GM19328 (cell line): ENCODE measurements around the gene PID1.

Experiments used
- ATAC-seq: cut with Tn5 transposase; IDR thresholded peaks from one replicate; pipeline ENCODE4 v1.9.1; 2021; ENCODE audit warnings: mild to moderate bottlenecking, moderate library complexity; ENCODE audit not compliant: unreplicated experiment

PID1 gene

DNA sequence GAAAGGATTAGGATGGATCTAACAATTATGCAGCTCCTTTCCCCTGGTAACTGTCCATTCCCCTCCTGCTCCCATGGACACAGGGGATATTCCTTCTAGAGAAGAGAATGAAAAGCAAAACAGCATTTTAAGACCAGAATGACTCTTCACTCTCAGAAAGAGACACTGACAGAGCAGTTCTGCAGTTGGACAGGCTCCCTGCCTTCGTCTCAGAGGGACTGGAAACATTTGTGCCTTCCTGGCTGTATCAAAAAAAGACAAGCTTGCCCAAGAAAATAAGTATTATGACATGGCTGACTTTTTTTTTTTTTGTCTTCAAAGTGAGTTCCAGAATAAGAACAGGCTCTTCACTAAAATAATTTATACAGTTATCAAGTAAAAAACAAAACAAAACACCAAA is 9.5 kb downstream of the PID1 start:
- no peak for ATAC-seq

DNA sequence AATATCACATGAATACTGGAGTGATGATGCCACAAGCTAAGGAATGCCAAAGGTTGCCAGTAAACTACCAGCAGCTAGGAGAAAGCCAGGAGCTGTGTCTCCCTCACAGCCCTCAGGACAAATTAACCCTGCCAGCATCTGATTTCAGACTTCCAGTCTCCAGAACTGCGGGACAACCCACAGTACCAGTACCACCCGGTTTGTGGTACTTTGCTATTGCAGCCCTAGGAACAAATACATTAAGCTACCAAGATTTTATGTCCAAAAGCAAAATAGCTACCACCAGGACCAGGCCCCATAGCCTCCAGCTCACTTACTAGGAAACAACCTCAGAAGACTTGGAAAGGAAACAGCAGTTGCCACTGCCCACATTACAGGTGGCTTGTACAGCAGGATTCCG is 10.0 kb downstream of the PID1 start:
- ATAC-seq, result no peak

DNA sequence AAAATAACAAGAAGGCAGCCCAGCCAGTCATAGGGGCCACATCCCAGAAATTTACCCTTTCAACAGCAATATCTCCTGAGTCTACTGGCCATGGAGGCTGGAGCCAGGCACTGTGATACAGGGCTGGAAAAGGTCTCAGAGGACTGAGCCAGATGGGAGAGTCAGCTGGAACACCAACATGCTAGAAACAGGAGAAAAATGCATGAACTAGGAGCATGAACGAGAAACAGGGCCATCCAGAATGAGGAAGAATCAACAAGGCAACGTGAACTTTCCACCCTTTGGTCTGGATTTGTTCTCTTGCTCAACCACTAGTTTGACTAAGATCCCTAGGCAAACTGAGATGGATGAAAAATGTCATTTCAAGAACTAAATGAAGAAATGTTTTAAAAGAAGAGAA is 13.1 kb downstream of the PID1 start:
- no peak for ATAC-seq

DNA sequence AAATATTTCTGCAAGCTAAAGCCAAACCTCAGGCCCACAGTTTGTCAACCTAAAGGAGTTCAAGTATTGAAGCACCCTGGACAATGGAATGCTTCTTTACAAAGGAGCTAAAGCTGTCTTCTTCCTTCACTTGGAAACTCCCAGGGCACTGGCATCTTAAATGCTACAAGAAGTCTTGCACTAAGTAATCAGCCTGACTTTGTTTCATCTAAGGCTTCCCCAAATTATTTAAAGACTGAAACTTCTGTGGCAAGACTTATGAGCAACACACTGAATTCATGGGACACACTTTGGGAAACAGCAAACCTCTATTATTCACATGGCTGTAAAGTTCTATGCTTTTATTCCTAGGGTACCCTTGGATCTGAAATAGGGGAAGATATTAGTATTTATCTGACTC is 14.7 kb downstream of the PID1 start:
- no peak for ATAC-seq

DNA sequence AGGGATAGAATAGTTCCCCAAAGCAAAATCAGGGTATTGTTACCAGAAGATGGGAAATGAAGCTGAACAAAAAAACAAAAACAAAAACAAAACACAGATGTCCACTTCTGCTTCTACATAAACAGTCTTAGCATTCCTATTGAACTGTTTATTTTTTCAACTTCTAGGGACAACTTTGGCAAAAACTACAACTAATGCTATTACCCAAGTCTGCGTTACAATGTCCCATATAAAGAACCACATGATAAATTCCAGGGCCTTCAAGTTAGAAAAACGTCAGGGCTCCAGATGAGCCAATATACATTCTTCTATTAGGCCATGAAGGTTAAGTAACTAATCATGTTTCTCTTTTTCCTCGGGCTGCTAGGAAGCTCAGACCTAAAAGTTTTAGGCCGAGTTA is 16.9 kb downstream of the PID1 start:
- no peak for ATAC-seq

DNA sequence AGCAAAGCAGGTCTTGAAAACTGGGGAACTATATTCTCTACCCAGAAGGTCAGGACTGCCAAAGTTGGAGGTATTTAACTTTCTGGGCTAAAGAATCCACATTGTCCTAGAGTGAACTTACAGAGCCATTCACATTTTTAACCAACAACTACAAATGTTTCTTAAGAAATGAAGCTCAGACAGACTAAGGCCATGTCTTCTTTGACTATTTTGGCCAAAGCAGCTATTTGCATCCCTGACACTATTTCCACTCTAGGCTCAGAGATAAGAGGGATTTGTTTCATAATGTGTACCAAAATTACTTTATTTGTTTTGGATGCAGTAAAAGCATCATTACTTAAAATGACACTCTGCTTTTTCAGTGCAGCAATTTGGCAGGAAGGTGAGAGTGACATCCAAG is 18.1 kb downstream of the PID1 start:
- ATAC-seq, result no peak

DNA sequence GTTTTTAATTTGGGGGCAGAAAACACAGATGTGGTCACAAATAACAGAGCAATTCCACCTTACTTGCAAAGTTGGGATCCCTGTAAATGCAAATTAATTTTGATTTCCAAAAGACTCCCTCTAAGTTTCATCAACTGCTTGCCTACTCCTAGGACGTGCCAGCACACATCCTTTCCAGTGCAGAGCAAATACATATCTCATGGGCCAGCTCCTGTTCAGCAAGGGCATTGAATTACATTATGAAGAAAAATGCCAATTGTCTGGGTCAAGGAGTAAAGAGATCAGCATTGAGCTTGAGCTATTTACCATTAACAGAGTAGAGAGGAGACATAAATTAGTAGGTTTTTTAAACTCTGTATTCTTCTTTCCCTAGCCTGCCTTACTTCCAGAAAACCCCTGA is 18.8 kb downstream of the PID1 start:
- no peak for ATAC-seq

DNA sequence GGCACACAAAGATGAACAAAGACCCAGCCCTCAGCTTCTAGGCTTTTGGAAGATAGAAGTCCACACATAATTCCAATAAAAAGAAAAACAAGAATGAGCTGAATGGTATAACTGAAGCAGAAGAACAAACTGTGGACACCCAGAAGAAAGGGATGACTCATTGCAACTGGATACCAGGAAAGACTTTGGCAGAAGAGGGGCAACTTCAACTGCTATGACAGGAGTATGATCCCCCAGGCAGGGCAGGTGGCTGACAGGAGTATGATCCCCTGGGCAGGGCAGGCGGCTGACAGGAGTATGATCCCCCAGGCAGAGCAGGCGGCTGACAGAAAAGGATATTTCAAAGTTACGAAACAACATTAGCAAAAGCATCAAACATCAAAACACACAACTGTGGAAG is 21.6 kb downstream of the PID1 start:
- no peak for ATAC-seq

DNA sequence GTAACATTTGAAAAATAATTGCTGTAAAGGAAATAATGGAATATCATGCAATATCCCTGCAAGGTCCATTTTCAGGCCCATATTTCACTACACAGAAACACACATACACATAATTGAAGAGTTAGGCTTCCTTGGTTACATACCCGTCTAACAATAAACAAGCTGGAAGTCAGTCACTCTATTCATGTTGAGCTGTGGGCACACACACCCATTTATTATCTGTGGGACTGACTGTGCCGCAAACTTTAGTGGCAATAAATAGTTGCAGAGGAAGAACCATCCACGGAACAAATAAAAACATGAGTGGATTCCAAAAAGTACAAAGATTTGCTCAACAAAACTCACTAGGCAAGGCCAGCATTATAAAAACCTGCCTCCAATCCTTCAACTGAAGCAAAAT is 24.8 kb downstream of the PID1 start:
- no peak for ATAC-seq

DNA sequence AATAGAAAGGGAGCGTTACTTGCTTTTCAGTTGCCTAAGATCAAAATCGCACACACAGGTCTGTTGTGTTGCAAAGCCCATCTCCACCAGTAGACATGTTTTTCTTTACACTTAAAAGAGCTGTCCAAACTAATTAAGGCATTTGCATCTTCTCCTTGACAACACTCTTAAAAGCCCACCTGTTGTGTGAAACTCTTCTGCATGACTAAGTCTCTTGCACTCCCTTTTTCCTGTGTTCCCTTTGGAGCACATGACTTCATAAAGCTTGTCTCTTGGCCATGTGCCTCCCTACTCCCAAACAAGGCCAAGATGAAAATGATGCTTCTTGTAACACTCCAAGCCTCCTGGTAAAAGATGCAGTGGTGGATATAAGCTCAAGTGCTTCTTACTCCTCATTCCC is 26.1 kb downstream of the PID1 start:
- ATAC-seq, result no peak

DNA sequence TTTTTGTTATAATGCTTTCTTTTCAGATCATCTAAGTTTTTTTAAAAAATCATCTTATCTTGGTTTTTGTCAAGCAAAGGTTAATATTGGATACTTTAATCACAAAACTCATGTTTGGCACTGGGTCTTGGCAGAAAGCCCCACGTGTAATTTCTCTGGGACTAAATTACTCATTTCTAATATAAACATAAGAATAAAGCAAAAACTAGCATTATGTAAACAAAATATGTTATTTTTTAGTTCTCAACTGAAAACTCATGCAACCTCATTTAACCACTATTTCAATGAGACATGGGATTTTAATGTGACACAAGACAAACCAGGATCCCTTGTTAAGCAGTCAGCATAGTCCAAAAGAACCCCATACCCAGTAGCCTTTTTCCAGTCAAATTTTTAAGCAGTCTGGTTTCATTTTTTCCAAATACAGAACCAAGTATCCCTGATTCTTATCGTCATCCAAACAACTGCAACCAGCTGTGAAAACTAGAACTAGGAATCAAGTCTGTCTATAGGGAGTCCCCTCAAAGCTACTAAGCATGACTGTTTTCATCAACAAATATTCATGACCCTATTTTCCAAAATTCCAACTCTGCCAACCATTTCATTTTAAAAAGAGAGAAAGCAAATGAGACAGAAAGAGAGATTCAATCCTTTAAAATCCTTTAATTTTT is 27.1 kb downstream of the PID1 start:
- ATAC-seq, result no peak

DNA sequence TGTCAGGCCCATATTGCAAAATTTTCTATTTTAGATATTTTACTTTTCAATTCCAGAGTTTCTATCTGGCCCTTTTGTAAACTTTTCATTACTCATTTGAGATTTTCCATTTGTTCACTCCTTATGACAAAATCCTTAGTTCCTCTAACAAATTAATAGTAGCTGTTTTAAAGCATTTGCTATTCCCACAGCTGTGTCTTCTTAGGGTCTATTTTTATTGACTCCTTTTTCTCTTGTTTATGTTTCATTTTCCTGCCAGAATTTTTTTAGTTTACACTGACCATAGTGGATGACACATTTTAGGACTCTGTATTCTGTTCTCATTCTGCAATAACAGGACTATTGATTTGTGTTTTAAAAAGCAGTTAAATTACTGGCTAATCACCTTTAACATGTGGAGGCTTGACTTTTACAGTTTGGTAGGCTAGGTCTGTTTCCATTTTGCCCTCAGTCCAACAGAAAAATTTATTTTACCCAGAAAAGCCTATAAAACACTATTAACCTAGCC is 30.0 kb downstream of the PID1 start:
- no peak for ATAC-seq

DNA sequence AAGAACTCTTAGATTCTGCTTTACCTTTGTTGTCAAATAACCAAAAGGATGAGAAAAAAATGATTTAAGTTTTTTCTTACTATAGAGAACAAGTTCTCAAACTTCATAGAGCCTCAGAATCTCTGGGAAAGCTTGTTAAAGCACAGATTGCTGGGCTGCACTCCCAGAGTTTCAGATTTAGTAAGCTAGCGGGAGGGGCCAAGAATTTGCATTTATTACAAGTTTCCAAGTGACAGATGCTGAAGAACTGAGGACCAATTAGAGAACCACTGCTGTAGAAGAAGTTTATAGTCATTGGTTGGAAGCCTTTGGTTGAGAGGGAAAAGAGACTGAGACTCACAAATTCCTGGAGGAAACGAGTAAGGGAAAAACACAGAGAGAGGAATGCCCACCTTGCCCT is 32.1 kb downstream of the PID1 start:
- ATAC-seq, result no peak

DNA sequence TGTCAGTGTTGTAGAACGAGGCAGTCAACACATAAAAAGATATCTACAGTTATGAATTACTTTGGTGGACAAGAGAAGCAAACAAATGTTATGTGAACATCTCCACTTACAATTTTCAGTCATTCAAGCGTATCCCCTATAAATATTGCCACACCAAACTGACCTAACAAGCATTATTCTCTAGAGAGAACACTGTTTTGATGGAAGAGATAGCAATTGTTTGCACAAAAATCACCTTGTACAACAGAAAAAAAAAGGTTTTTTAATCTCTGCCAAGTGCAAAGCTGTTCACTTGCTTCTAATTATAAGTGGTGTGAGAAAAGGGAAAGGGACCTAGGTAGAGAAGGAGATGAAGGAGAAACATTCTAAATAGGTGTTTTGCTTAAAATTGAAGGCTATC is 33.8 kb downstream of the PID1 start:
- no peak for ATAC-seq

DNA sequence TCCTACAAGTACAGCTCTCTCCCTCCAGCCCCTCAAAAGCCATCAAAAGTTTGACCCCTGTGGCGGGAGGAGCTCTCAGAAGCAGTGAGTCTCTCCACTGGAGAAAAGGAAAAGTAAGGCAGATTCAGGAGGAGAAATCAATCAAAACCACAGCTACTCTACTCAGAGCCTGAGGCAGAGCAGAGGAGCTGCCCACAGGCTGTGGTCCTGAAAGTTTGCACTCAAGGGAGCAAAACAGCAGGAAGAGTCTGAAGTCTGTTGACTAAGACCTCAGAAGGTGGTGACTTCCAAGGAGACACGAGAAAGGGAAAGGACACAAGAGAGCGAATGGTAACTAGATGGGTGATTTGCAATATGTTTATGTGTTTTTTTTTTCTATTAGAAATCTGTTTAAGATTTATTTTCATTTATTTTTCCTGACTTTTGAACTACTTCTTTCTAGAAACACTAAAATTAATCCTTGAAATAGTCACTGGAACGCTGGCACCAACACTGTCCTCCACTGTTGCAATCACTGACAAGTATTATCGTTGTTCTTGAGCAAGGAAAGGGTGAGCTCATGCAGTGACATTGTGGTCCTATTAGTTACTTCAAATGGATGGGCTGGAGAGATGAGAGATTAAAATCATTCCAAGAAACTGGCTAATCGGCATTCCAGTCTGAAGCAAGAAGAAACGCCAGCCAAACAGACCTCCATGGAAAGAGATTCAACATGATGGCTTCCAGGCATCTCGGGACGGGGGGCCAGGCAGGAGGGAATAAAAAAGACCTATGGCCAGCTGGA is 35.8 kb downstream of the PID1 start:
- ATAC-seq, result no peak

DNA sequence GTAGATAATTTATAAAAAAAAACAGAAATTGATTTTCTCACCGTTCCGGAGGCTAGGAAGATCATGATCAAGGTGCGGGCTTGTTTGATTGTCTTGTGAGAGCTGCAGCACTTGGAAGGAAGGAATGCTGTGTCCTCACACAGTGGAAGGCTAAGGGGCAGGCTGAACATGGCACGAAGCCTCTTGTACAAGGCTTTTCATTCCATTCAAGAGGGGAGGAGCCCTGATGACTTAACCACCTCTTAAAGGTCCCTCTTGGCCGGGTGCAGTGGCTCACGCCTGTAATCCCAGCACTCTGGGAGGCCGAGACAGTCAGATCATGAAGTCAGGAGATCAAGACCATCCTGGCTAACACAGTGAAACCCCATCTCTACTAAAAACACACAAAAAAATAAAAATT is 39.2 kb downstream of the PID1 start:
- ATAC-seq, result no peak

DNA sequence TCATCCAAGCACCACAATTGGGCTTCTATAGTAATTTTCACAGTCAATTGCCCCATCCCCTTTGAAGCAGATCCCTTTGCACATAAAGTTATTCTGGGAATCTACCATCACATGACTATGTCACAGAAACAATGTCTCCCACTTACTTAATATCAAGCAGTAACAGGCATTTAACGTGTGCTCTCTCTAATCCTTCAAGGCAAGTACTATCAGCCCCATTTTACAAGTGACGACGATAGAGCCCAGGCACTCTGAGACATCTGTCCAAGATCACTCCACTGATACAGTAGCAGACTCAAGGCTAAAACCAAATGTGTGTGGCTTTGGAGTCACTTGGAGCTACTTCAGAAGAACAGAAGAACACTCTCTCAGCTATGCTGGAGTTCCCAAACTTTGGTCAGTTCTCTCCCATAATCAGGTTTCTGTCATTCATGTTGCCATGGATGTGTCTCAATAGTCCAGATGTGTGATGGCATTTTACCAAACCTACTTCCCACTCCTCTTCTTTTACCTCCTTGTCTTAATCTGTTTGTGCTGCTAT is 39.7 kb downstream of the PID1 start:
- ATAC-seq, result no peak

DNA sequence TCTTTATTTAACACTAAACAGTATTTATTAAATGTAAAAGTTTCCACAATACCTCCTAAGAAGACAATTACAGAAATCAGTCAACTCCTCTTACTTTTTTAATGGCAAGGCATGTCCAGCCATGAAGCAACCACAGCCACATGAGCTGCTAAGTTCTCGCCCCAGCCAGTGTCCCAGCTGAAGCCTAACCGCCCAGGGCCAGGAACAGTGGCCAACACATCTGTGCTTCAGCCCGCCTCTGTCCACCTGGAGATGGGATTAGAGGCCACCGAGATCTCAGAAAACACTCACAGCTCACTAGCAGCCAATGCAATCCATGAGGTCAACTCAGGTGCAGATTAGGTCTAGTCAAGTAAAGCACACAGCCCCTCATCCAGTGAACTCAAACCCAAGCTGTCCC is 40.2 kb downstream of the PID1 start:
- ATAC-seq, result no peak

DNA sequence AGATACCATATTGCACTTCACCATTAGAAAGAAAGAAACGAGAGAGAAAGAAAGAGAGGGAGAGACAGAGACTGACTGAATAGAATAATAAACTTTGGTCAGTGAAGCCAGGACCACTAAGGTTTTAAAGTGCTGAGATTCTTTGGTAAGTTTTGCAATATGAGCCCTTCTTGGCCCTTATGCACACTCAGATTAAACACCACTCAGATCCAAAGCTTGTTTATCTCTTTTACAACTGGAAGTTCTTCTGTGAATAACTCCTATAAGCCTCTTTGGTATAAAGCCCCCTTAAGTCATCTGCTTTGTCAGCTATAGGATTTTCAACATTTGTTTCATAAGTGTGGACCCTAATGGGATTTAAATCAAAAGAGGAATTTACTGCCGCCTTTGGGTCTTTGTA is 40.8 kb downstream of the PID1 start:
- ATAC-seq, result no peak

DNA sequence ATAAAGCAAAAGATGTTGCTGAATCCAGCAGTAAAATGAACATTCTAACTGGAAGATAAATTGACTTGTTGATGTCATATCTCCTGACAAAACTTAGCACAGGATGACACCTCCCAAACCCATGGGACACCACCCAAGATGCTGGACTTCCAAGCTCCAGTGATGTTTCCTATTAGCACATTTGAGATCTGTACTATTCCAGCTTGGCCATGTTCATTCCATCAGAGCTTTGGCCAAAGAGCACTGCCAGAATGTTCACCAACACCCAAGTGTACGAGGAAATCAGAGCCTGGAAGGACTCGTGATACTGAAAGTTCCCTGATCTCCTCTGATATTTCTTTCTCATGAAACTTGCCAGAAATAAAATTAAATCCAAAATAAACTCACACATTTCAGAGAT is 44.7 kb downstream of the PID1 start:
- no peak for ATAC-seq

DNA sequence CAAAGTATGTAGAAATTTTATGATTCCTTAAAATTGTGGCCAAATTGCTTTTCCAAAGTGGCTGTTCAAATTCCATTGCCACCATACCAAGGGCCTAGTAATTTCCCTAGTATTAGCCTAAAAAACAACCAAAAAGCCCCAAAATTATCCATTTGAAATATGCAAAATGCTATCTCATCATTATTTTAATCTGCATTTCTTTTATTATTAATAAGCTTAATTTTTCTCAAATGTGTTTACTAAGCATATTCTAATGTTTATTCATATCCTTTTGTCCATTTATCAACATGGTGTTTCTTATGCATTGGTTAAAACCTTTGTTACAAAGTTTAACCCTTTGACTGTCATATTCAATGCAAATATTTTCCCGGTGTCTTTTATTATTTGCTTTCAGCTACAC is 48.0 kb downstream of the PID1 start:
- ATAC-seq, result no peak

DNA sequence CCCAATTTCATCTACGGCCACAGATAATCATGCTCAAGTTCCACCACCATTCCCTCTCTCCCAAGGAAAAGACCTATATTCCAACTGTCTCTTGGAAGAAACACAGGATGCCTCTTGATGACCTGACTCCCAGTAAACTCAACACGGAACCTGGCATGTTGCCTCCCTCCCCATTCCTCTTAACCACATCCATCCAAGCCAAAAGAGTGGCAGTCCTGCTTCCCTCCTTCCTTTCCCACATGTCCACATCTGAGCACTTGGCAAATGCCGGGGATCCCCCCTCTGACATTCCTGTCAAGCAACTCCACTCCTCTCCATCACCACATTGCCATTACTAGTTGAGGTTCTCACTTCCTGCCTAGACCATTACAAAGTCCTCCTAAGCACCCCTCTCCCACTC is 49.4 kb downstream of the PID1 start:
- ATAC-seq, result no peak
